AG09319 (cell line): ENCODE data around the gene ZNF211.

Source experiments
- DNase-seq: peaks from one replicate; pipeline ENCODE4 v3.0.0-alpha.2; 2010; ENCODE audit warnings: low read depth; ENCODE audit errors: extremely low read depth
- TF ChIP-seq, protein P1 (sequence below): IDR thresholded peaks from 2 replicates; pipeline ENCODE4 v1.5.1; 2011; ENCODE audit warnings: low read depth, mild to moderate bottlenecking, inconsistent platforms, low read length, moderate library complexity

Gene ZNF211

DNA sequence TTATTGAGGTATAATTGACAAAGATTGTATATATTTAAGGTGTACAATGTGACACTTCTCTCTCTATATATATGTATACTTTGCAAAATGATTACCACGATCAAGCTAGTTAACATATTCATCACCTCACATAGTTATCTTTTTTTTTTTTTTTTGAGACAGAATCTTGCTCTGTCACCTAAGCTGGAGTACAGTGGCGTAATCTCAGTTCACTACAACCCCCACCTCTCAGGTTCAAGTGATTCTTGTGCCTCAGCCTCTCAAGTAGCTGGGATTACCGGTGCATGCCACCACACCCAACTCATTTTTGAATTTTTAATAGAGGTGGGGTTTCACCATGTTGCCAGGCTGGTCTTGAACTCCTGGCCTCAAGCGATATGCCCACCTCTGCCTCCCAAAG lies 39.5 kb downstream of the ZNF211 start:
- TF ChIP-seq, protein P1, sequence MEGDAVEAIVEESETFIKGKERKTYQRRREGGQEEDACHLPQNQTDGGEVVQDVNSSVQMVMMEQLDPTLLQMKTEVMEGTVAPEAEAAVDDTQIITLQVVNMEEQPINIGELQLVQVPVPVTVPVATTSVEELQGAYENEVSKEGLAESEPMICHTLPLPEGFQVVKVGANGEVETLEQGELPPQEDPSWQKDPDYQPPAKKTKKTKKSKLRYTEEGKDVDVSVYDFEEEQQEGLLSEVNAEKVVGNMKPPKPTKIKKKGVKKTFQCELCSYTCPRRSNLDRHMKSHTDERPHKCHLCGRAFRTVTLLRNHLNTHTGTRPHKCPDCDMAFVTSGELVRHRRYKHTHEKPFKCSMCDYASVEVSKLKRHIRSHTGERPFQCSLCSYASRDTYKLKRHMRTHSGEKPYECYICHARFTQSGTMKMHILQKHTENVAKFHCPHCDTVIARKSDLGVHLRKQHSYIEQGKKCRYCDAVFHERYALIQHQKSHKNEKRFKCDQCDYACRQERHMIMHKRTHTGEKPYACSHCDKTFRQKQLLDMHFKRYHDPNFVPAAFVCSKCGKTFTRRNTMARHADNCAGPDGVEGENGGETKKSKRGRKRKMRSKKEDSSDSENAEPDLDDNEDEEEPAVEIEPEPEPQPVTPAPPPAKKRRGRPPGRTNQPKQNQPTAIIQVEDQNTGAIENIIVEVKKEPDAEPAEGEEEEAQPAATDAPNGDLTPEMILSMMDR, result no peak
- no peak for DNase-seq

- no peak for DNase-seq
- TF ChIP-seq, protein P1, result no peak
These were observed 42.9 kb downstream of the ZNF211 start for GRCh38 chr19:57675881-57676280.

- no peak for DNase-seq
- TF ChIP-seq, protein P1, result no peak
These were observed 49.3 kb downstream of the ZNF211 start for GRCh38 chr19:57682226-57682766.

GRCh38 chr19:57686727-57687126 lies 53.8 kb downstream of the ZNF211 start:
- no peak for DNase-seq
- TF ChIP-seq, protein P1, result no peak

- DNase-seq, result no peak
- TF ChIP-seq, protein P1, result no peak
These were observed 54.5 kb downstream of the ZNF211 start for GRCh38 chr19:57687363-57688010.

- no peak for DNase-seq
- TF ChIP-seq, protein P1, result no peak
These were observed 55.2 kb downstream of the ZNF211 start for GRCh38 chr19:57688011-57688763.

- DNase-seq, result no peak
- TF ChIP-seq, protein P1, result no peak
These were observed 56.8 kb downstream of the ZNF211 start for GRCh38 chr19:57689750-57690149.
